ENCODE measurements around the gene QSOX2. TPM values are rescaled to one million over a fixed set of nuclear protein-coding genes. Genes with fewer than 3 reads are reported as not detected.

QSOX2 gene
- total RNA-seq, 1 donor from 2014 or later: 24.1 TPM

DNA sequence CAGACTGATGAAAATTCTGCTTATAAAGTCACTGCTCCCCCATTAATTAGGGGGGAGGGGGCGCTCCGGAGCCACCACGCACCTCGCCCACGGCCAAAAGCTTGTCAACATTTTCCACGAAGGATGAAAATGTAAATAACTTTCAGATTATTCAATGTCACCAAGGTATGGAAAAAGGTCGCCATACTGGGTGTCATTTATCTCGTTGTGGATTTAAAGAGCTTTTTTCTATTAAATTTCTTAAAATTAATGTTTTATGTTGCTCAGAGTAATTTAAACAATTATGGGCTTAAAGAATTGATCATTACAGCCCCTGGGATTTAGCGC lies 53.7 kb downstream of the QSOX2 start:
- no peak overlapping the region for H3K27ac Mint-ChIP-seq
- H3K27me3 Mint-ChIP-seq: peaks cover 61% of the 10 kb centered on the region
- no peaks in the 10 kb centered on the region for H3K9me3 Mint-ChIP-seq (ENCODE audit: low read depth)
- no peak overlapping the region for H3K4me3 Mint-ChIP-seq (ENCODE audit: low read depth)
- no peaks in the 10 kb centered on the region for H3K4me1 Mint-ChIP-seq (ENCODE audit: low read depth)
- H3K36me3 Mint-ChIP-seq (ENCODE audit: insufficient read depth): no peaks in the 10 kb centered on the region
- TF ChIP-seq, protein P1, sequence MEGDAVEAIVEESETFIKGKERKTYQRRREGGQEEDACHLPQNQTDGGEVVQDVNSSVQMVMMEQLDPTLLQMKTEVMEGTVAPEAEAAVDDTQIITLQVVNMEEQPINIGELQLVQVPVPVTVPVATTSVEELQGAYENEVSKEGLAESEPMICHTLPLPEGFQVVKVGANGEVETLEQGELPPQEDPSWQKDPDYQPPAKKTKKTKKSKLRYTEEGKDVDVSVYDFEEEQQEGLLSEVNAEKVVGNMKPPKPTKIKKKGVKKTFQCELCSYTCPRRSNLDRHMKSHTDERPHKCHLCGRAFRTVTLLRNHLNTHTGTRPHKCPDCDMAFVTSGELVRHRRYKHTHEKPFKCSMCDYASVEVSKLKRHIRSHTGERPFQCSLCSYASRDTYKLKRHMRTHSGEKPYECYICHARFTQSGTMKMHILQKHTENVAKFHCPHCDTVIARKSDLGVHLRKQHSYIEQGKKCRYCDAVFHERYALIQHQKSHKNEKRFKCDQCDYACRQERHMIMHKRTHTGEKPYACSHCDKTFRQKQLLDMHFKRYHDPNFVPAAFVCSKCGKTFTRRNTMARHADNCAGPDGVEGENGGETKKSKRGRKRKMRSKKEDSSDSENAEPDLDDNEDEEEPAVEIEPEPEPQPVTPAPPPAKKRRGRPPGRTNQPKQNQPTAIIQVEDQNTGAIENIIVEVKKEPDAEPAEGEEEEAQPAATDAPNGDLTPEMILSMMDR (IDR thresholded peaks at IDR 0.05; ENCODE audit: unreplicated experiment): no peak
- DNase-seq (ENCODE audit: low spot score, unreplicated experiment): no peak

DNA sequence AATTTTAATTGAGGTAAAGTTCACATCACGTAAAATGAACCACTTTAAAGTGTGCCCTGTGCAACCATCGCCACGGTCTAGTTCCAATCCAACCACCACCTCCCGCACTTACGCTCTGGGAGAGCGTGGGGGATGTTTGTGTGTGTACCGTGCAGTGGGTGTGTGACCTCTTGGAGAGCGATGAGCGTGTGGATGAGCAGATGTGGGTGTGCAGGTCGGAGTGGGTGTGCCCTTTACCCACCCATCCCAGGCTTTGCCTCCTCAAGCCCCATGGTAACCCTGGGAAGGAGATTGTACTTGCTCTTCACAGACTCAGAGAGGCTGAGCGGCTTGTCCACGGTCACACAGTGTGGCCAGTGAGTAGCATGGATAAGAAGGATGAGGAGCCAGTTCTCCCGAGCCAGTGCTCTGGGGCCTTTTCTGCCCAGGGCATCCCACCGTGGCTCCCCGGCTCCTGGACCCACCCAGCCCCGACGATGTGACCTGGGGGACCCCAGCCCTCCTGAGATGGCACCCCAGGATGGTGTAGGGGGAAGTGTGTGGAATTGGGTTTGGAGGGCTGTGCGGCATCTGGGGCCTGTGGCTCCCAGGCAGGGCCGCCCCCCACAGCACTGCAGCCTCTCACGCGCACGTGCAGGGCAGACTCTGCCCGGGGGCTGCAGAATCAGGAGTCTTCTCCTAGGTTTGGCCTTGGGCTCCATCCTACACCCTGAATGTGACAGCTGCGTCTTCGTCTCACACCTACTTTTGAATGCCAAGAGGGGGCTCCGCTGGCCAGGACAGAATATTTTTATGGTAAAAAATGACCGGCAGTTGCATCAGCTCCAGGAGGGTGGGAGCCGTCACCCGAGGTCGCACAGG lies 54.3 kb downstream of the QSOX2 start:
- peaks cover 60% of the 10 kb centered on the region for H3K27me3 Mint-ChIP-seq
- H3K4me3 Mint-ChIP-seq (ENCODE audit: low read depth): no peak overlapping the region
- DNase-seq (ENCODE audit: low spot score, unreplicated experiment): no peak
- no peaks in the 10 kb centered on the region for H3K36me3 Mint-ChIP-seq (ENCODE audit: insufficient read depth)
- TF ChIP-seq, protein P1 (IDR thresholded peaks at IDR 0.05; ENCODE audit: unreplicated experiment): no peak
- no peaks in the 10 kb centered on the region for H3K4me1 Mint-ChIP-seq (ENCODE audit: low read depth)
- no peaks in the 10 kb centered on the region for H3K9me3 Mint-ChIP-seq (ENCODE audit: low read depth)
- H3K27ac Mint-ChIP-seq: no peak overlapping the region

DNA sequence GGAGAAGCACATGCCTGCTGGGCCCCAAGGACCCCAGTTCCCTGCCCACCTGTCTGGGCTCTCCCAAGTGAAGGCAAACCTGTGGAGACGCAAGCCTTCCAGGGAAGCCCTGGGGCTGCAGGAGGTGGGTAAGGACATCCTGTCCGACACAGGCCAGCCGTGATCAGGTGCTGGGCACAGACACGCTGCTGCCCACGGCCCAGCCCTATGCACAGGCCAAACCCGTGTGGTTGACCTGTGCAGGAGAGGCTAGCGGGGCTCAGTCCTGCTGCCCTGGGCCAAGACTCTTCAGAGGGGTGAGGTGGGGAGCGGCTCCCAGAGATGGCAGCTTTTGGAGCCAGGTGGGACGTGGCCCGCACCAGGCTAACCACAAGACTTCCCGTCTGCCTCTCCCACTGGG lies 55.0 kb downstream of the QSOX2 start:
- H3K36me3 Mint-ChIP-seq (ENCODE audit: insufficient read depth): no peaks in the 10 kb centered on the region
- DNase-seq (ENCODE audit: low spot score, unreplicated experiment): no peak
- H3K4me1 Mint-ChIP-seq (ENCODE audit: low read depth): no peaks in the 10 kb centered on the region
- H3K27ac Mint-ChIP-seq: no peak overlapping the region
- peaks cover 53% of the 10 kb centered on the region for H3K27me3 Mint-ChIP-seq
- H3K4me3 Mint-ChIP-seq (ENCODE audit: low read depth): no peak overlapping the region
- TF ChIP-seq, protein P1 (IDR thresholded peaks at IDR 0.05; ENCODE audit: unreplicated experiment): no peak
- no peaks in the 10 kb centered on the region for H3K9me3 Mint-ChIP-seq (ENCODE audit: low read depth)

DNA sequence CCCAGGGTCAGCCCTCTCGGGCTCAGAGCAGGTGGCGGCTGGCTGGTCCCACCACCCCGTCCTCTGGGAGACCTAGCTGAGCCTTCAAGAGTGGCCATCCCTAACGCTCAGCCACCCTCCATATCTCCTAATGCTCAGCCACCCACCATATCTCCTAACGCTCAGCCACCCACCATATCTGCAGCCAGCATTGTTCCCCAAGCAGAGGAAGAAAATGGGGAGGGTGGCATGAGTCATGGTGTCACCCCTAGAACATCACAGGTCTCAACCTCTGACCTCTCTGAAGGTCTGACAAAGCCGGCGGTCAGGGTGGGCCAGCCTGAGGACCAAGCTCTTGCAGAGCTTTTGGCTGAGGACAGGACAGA lies 55.4 kb downstream of the QSOX2 start:
- H3K9me3 Mint-ChIP-seq (ENCODE audit: low read depth): no peaks in the 10 kb centered on the region
- H3K4me3 Mint-ChIP-seq (ENCODE audit: low read depth): no peak overlapping the region
- TF ChIP-seq, protein P1 (IDR thresholded peaks at IDR 0.05; ENCODE audit: unreplicated experiment): no peak
- DNase-seq (ENCODE audit: low spot score, unreplicated experiment): no peak
- H3K27me3 Mint-ChIP-seq: peaks cover 53% of the 10 kb centered on the region
- no peaks in the 10 kb centered on the region for H3K4me1 Mint-ChIP-seq (ENCODE audit: low read depth)
- H3K36me3 Mint-ChIP-seq (ENCODE audit: insufficient read depth): no peaks in the 10 kb centered on the region
- H3K27ac Mint-ChIP-seq: no peak overlapping the region

- H3K4me3 Mint-ChIP-seq (ENCODE audit: low read depth): no peak overlapping the region
Observed at GRCh38 chr9:136189394-136190236, 56.0 kb downstream of the QSOX2 start.

More at GRCh38 chr9:136189394-136190236, 56.0 kb downstream of the QSOX2 start:
- TF ChIP-seq, protein P1 (IDR thresholded peaks at IDR 0.05; ENCODE audit: unreplicated experiment): no peak
- no peaks in the 10 kb centered on the region for H3K4me1 Mint-ChIP-seq (ENCODE audit: low read depth)
- no peak overlapping the region for H3K27ac Mint-ChIP-seq
- DNase-seq (ENCODE audit: low spot score, unreplicated experiment): no peak
- peaks cover 53% of the 10 kb centered on the region for H3K27me3 Mint-ChIP-seq
- H3K9me3 Mint-ChIP-seq (ENCODE audit: low read depth): no peaks in the 10 kb centered on the region
- H3K36me3 Mint-ChIP-seq (ENCODE audit: insufficient read depth): no peaks in the 10 kb centered on the region

All from progenitor cell of endocrine pancreas (in vitro differentiated cells).